ENCODE data around the gene TGFBR1.

DNA sequence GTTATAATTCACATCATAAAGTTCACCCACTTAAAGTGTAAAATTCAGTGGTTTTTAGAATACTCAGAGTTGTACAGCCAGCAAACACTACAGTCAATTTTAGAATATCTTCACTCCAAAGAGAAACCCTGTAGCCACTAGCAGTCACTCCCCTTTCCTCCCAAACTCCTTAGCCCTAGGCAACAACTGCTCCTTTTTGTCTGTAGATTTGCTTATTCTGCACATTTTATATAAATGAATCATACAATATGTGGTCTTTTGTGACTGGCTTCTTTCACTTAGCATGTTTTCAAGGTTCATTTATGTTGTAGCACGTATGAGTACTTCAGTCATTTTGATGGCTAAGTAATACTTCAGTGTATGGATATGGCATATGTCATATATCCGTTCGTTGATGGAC is 38.7 kb downstream of the TGFBR1 start:
- TF ChIP-seq, protein P1, sequence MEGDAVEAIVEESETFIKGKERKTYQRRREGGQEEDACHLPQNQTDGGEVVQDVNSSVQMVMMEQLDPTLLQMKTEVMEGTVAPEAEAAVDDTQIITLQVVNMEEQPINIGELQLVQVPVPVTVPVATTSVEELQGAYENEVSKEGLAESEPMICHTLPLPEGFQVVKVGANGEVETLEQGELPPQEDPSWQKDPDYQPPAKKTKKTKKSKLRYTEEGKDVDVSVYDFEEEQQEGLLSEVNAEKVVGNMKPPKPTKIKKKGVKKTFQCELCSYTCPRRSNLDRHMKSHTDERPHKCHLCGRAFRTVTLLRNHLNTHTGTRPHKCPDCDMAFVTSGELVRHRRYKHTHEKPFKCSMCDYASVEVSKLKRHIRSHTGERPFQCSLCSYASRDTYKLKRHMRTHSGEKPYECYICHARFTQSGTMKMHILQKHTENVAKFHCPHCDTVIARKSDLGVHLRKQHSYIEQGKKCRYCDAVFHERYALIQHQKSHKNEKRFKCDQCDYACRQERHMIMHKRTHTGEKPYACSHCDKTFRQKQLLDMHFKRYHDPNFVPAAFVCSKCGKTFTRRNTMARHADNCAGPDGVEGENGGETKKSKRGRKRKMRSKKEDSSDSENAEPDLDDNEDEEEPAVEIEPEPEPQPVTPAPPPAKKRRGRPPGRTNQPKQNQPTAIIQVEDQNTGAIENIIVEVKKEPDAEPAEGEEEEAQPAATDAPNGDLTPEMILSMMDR (conservative IDR thresholded peaks at IDR 0.05 in 1 of 2, IDR thresholded peaks at IDR 0.05 in 1 of 2; ENCODE audit: extremely low read depth in 1 of 2, insufficient read depth in 1 of 2, low read depth in 1 of 2, low read length in 2 of 2): no peak
- no peak for TF ChIP-seq EZH2 (IDR thresholded peaks at IDR 0.05; ENCODE audit: borderline replicate concordance, low read length)
